HepG2 (cell line): ENCODE data around the gene RRAS2. TPM values are rescaled to one million over a fixed set of nuclear protein-coding genes. Genes with fewer than 3 reads are reported as not detected.
A peak's percentile ranks its signal among the peaks of the same experiment; 100 is the strongest.

Experiments
- ATAC-seq: fragments of 200-7000 bp; cut with Tn5 transposase; 3 replicates; pipeline ENCODE4 v1.9.1; 2020; ENCODE audit warnings: mild to moderate bottlenecking, moderate library complexity
- BruUV-seq: library from RNA; stranded (reverse); fragments of 400-500 nt; replicated peaks from 2 replicates; lab custom pipeline; 2021; lab: Mats Ljungman, UMichigan
- CTCF ChIA-PET: fragments of 300-600 bp; formaldehyde crosslinking; extraction: SDS; loops from one replicate; lab custom pipeline; 2021; ENCODE audit warnings: low total read pairs, inconsistent platforms, low intra/inter-chr PET ratio; lab: Yijun Ruan, JAX
- POLR2A ChIA-PET: fragments of 350-600 bp; sonication (Branson Sonifier 250); formaldehyde crosslinking; loops from one replicate; lab custom pipeline; 2020; ENCODE audit warnings: antibody characterized with exemption, inconsistent platforms; lab: Yijun Ruan, JAX
- DNase-seq: peaks from one replicate; pipeline ENCODE4 v3.0.0-alpha.2; 2015; ENCODE audit warnings: low spot score
- FAIRE-seq: peaks from 3 replicates; lab custom pipeline; 2011; peaks lifted over from hg19 to GRCh38; lab: Jason Lieb, UNC
- H2AFZ ChIP-seq: one replicate; pipeline ENCODE4 v1.6.1; 2011; ENCODE audit warnings: low read length, inconsistent platforms
- H3K27ac ChIP-seq: fragments of 300-600 bp; 3 replicates; pipeline ENCODE4 v1.8.0; 2011; ENCODE audit warnings: mixed run types, mild to moderate bottlenecking, mixed read lengths, low read length, inconsistent platforms; ENCODE audit not compliant: insufficient read depth; ENCODE audit errors: extremely low read length
- H3K27me3 ChIP-seq, 2 experiments: fragments of 200-600 bp in 1 of 2; 2 replicates in 1 of 2; 3 replicates in 1 of 2; pipeline versions ENCODE4 v1.6.0 to v1.8.0; 2011; ENCODE audit warnings: low read length in 2 of 2, mild to moderate bottlenecking in 2 of 2, moderate library complexity in 2 of 2, inconsistent platforms in 1 of 2; ENCODE audit not compliant: insufficient read depth in 2 of 2, control insufficient read depth in 1 of 2
- H3K36me3 ChIP-seq, 2 experiments: fragments of 200-600 bp in 1 of 2; replicated peaks in 1 of 2; 2 replicates in 1 of 2; 3 replicates in 1 of 2; pipeline versions ENCODE4 v1.5.1 to v1.8.0; 2011; ENCODE audit warnings: low read length in 2 of 2, inconsistent platforms in 1 of 2; ENCODE audit not compliant: insufficient read depth in 2 of 2, control insufficient read depth in 1 of 2
- H3K4me1 ChIP-seq: 2 replicates; pipeline ENCODE4 v1.5.1; 2012; ENCODE audit warnings: low read length, inconsistent platforms; ENCODE audit not compliant: insufficient read depth
- H3K4me2 ChIP-seq: 2 replicates; pipeline ENCODE4 v1.6.0; 2011; ENCODE audit warnings: low read depth, low read length, inconsistent platforms
- H3K4me3 ChIP-seq, 3 experiments: fragments of 200-600 bp in 1 of 3; sonication (generic), shearing (Covaris generic) in 1 of 3; replicated peaks in 1 of 3; 2 replicates each; pipeline ENCODE4 v1.5.1; 2011 to 2016; ENCODE audit warnings: low read length in 3 of 3, inconsistent platforms in 2 of 3, low read depth in 2 of 3, mild to moderate bottlenecking in 2 of 3, control low read depth in 1 of 3, mixed read lengths in 1 of 3; ENCODE audit not compliant: insufficient read depth in 1 of 3
- H3K79me2 ChIP-seq: one replicate; pipeline ENCODE4 v1.6.1; 2011; ENCODE audit warnings: low read length, inconsistent platforms; ENCODE audit not compliant: insufficient read depth
- H3K9ac ChIP-seq: 2 replicates; pipeline ENCODE4 v1.6.0; 2011; ENCODE audit warnings: mild to moderate bottlenecking, low read depth, low read length, inconsistent platforms; ENCODE audit not compliant: insufficient read depth
- H3K9me3 ChIP-seq: 2 replicates; pipeline ENCODE4 v1.5.1; 2012; ENCODE audit warnings: mild to moderate bottlenecking, low read length
- H4K20me1 ChIP-seq: 2 replicates; pipeline ENCODE4 v1.6.0; 2011; ENCODE audit warnings: inconsistent platforms, mild to moderate bottlenecking, low read length, moderate library complexity; ENCODE audit not compliant: insufficient read depth
- CEBPG ChIP-seq: IDR thresholded peaks from 2 replicates; pipeline ENCODE4 v1.6.1; 2016
- DRAP1 ChIP-seq: IDR thresholded peaks from 2 replicates; pipeline ENCODE4 v1.6.1; 2016; ENCODE audit warnings: missing genetic modification reagents, missing compliant biosample characterization
- GTF3A ChIP-seq: sonication (generic); formaldehyde crosslinking; conservative IDR thresholded peaks from 2 replicates; pipeline ENCODE4 v1.4.0; 2020; ENCODE audit warnings: mild to moderate bottlenecking, missing genetic modification reagents
- JUN ChIP-seq: sonication (generic); formaldehyde crosslinking; IDR thresholded peaks from 2 replicates; pipeline ENCODE4 v1.4.0; 2020; ENCODE audit warnings: mild to moderate bottlenecking, missing genetic modification reagents
- KAT2B ChIP-seq: fragments of 150-350 bp; IDR thresholded peaks from 2 replicates; pipeline ENCODE4 v1.6.1; 2014; ENCODE audit warnings: low read depth, low read length, borderline replicate concordance
- KDM5A ChIP-seq: fragments of 200-600 bp; sonication (generic); IDR thresholded peaks from 2 replicates; pipeline ENCODE4 v1.7.0; 2018; ENCODE audit warnings: antibody characterized with exemption, mild to moderate bottlenecking, low read length, borderline replicate concordance
- PAXIP1 ChIP-seq: sonication (generic); formaldehyde crosslinking; conservative IDR thresholded peaks from 2 replicates; pipeline ENCODE4 v1.4.0; 2020; ENCODE audit warnings: mild to moderate bottlenecking, missing genetic modification reagents, moderate library complexity
- RORA ChIP-seq: sonication (generic); formaldehyde crosslinking; IDR thresholded peaks from 2 replicates; pipeline ENCODE4 v1.5.0; 2020; ENCODE audit warnings: mild to moderate bottlenecking, missing genetic modification reagents, moderate library complexity
- SP1 ChIP-seq, 2 experiments: fragments of 450-650 bp in 1 of 2; sonication (generic) in 1 of 2; formaldehyde crosslinking in 1 of 2; IDR thresholded peaks; 2 replicates each; pipeline versions ENCODE4 v1.4.0 to v1.6.1; 2016 to 2020; ENCODE audit warnings: missing genetic modification reagents in 1 of 2
- ZNF256 ChIP-seq: sonication (generic); formaldehyde crosslinking; conservative IDR thresholded peaks from 2 replicates; pipeline ENCODE4 v1.4.0; 2020; ENCODE audit warnings: missing genetic modification reagents
- ZNF264 ChIP-seq: sonication (generic); formaldehyde crosslinking; IDR thresholded peaks from 2 replicates; pipeline ENCODE4 v1.4.0; 2020; ENCODE audit warnings: missing genetic modification reagents
- ZNF619 ChIP-seq: sonication (generic); formaldehyde crosslinking; IDR thresholded peaks from 2 replicates; pipeline ENCODE4 v1.4.0; 2020; ENCODE audit warnings: mild to moderate bottlenecking, missing genetic modification reagents
- ZNF770 ChIP-seq: sonication (generic); formaldehyde crosslinking; IDR thresholded peaks from 2 replicates; pipeline ENCODE4 v1.5.0; 2020; ENCODE audit warnings: mild to moderate bottlenecking, missing genetic modification reagents
- ZNF782 ChIP-seq: sonication (generic); formaldehyde crosslinking; IDR thresholded peaks from 2 replicates; pipeline ENCODE4 v1.4.0; 2020; ENCODE audit warnings: missing genetic modification reagents, mild to moderate bottlenecking, borderline replicate concordance
- ZSCAN30 ChIP-seq: sonication (generic); formaldehyde crosslinking; IDR thresholded peaks from 2 replicates; pipeline ENCODE4 v1.5.0; 2020; ENCODE audit warnings: mild to moderate bottlenecking, missing genetic modification reagents
- WGBS: methylation state at CpG from one replicate; pipeline ENCODE4 v1.1.6; 2017; ENCODE audit warnings: low lambda C conversion rate; 5-methylcytosine and 5-hydroxymethylcytosine counted together
- in situ Hi-C: cut with HindIII; loops from 2 replicates; pipeline ENCODE4 v1.10.0; 2017; ENCODE audit warnings: low pct_unique_long_range_greater_than_20kb; ENCODE audit not compliant: extremely low pct_ligation_motif_present
- intact Hi-C: fragments of 100-400 bp; cut with micrococcal nuclease; formaldehyde crosslinking; loops from one replicate; pipeline ENCODE4 v1.10.0; 2022; ENCODE audit not compliant: unreplicated experiment
- polyA plus RNA-seq, 8 experiments: library from polyadenylated mRNA; depleted of rRNA in 3 of 8; stranded (reverse) in 7 of 8; unstranded in 1 of 8; fragments of >200 nt; fragmentation: Illumina TruSeq in 4 of 8; extraction: Trizol in 4 of 8; gene quantifications; 2 replicates each; pipeline versions ENCODE4 v1.2.1 to v1.2.3, GENCODE V29; 2011 to 2016; ENCODE audit warnings: low read depth in 4 of 8, missing spikeins in 1 of 8, mixed read lengths in 1 of 8; ENCODE audit not compliant: insufficient read depth in 1 of 8
- total RNA-seq, 5 experiments: library from RNA; depleted of rRNA; stranded (reverse); fragments of >200 nt; fragmentation: Illumina TruSeq; extraction: Trizol; gene quantifications; 2 replicates each; pipeline ENCODE4 v1.2.3, GENCODE V29; 2016; ENCODE audit warnings: low read depth in 1 of 5
- TF ChIP-seq, protein P1 (sequence below), 2 experiments: fragments of 450-650 bp in 1 of 2; sonication (generic) in 1 of 2; formaldehyde crosslinking; IDR thresholded peaks; 2 replicates each; pipeline versions ENCODE4 v1.5.0 to v1.8.0; 2020 to 2022; ENCODE audit warnings: mild to moderate bottlenecking in 1 of 2, missing genetic modification reagents in 1 of 2

The RRAS2 gene
- total and polyA plus RNA-seq, 2 of the 13 experiments (the other 11 are each of a cell fraction or from before 2014, with no cell fraction given): 19.0 to 44.1 TPM

DNA sequence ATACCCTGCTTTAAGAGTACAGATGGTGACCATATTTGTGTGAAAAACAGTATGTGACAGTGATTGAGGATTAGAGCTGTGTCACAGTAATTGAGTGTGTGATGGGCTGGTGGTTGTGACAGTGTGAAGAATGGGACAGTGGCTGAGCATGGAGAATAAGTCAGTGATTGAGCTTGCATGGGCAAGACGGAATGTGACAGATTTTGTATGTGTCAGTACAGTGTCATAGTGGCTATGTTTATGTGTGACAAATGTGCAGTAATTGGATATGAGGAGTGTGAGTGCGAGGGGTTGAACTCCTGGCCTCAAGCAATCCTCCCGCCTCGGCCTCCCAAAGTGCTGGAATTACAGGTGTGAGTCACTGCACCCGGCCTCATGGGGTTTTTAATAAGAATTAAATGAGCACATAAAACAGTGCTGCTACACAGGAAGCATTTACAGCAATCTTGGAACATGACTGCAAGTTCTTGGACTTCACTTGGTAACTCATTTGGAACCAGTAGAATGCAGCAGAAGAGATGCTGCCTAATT lies 583 bp upstream of the RRAS2 start:
- 65% methylated on average over 2 of the region's 5 CpGs for WGBS
- ChIA-PET CTCF (no interaction called here), POLR2A (no interaction called here)
- in situ Hi-C loops: no loop called here
- BruUV-seq: TSS peak; percentile 84
- H3K4me1 ChIP-seq: peaks cover 34% of the 10 kb centered on the region
- H3K4me2 ChIP-seq: peak overlapping the region; percentile 81
- peak overlapping the region; percentile 59 for H2AFZ ChIP-seq
- ATAC-seq: peak; percentile 1; the same call in 2 of the 3 replicates
- no peaks in the 10 kb centered on the region for H3K9me3 ChIP-seq
- H3K79me2 ChIP-seq: peaks cover 29% of the 10 kb centered on the region
- H3K4me3 ChIP-seq: peak overlapping the region; percentile 90 to 93 (median 93)
- H3K27ac ChIP-seq: no peak overlapping the region
- intact Hi-C loops: loop anchor here (5.0 kb wide), 1 partner anchor 52 kb away; no protein-coding TSS in a partner anchor
- H4K20me1 ChIP-seq: peaks cover 9% of the 10 kb centered on the region; the same call in 1 of the 2 replicates
- H3K27me3 ChIP-seq: no peaks in the 10 kb centered on the region; a peak in 1 of 5 replicates
- no peaks in the 10 kb centered on the region for H3K36me3 ChIP-seq
- peak overlapping the region; percentile 88; the same call in 1 of the 2 replicates for H3K9ac ChIP-seq
- no peak for DNase-seq
- no peak for FAIRE-seq
- TF ChIP-seq ZNF770 (CRISPR knock-in tag): peak; percentile 74
- TF ChIP-seq, protein P1, sequence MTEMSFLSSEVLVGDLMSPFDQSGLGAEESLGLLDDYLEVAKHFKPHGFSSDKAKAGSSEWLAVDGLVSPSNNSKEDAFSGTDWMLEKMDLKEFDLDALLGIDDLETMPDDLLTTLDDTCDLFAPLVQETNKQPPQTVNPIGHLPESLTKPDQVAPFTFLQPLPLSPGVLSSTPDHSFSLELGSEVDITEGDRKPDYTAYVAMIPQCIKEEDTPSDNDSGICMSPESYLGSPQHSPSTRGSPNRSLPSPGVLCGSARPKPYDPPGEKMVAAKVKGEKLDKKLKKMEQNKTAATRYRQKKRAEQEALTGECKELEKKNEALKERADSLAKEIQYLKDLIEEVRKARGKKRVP (CRISPR knock-in tag; IDR thresholded peaks at IDR 0.05): no peak
- no peak for TF ChIP-seq ZNF264 (CRISPR knock-in tag)
- TF ChIP-seq KDM5A: no peak
- TF ChIP-seq GTF3A (CRISPR knock-in tag): no peak
- no peak for TF ChIP-seq ZNF256 (CRISPR knock-in tag)
- TF ChIP-seq KAT2B: no peak
- no peak for TF ChIP-seq CEBPG (CRISPR knock-in tag)
- TF ChIP-seq PAXIP1 (CRISPR knock-in tag): 0 out of 2 replicates have a peak, but pooled peaks have one; percentile 3
- no peak for TF ChIP-seq RORA
- 0 out of 2 replicates have a peak, but pooled peaks have one; percentile 13 for TF ChIP-seq ZNF619
- TF ChIP-seq DRAP1: 0 out of 2 replicates have a peak, but pooled peaks have one; percentile 7
- no peak for TF ChIP-seq ZSCAN30 (CRISPR knock-in tag)
- no peak for TF ChIP-seq JUN (CRISPR knock-in tag)
- no peak for TF ChIP-seq ZNF782 (CRISPR knock-in tag)
- TF ChIP-seq SP1 (IDR thresholded peaks at IDR 0.05): no peak
- TF ChIP-seq SP1 (CRISPR knock-in tag; IDR thresholded peaks at IDR 0.05): no peak
